GM23338 (cell line): ENCODE results near the gene ZNF267. TPM values are rescaled to one million over a fixed set of nuclear protein-coding genes. Genes with fewer than 3 reads are reported as not detected.

Source experiments
- ATAC-seq: fragments of 200-7000 bp; cut with Tn5 transposase; 3 replicates; pipeline ENCODE4 v1.9.1; 2020
- DNase-seq: peaks from one replicate; pipeline ENCODE4 v3.0.0-alpha.2; 2015; ENCODE audit warnings: low spot score
- H2AFZ ChIP-seq: fragments of 200-600 bp; sonication (generic); 2 replicates; pipeline ENCODE4 v1.8.0; 2016; ENCODE audit warnings: antibody characterized with exemption, mild to moderate bottlenecking, moderate library complexity
- H3F3A ChIP-seq: fragments of 200-600 bp; sonication (generic); replicated peaks from 2 replicates; pipeline ENCODE4 v1.8.0; 2017; ENCODE audit warnings: antibody characterized with exemption, mixed run types, low read depth
- H3K27ac ChIP-seq: fragments of 200-600 bp; sonication (generic); 2 replicates; pipeline ENCODE4 v1.6.1; 2016; ENCODE audit warnings: low read depth
- H3K27me3 ChIP-seq: fragments of 200-600 bp; sonication (generic); 2 replicates; pipeline ENCODE4 v1.8.0; 2016; ENCODE audit warnings: mild to moderate bottlenecking, mixed run types, moderate library complexity; ENCODE audit not compliant: insufficient read depth
- H3K36me3 ChIP-seq: fragments of 200-600 bp; sonication (generic); 2 replicates; pipeline ENCODE4 v1.8.0; 2016; ENCODE audit warnings: mild to moderate bottlenecking; ENCODE audit not compliant: insufficient read depth
- H3K4me1 ChIP-seq: fragments of 200-600 bp; sonication (generic); 2 replicates; pipeline ENCODE4 v1.8.0; 2016; ENCODE audit warnings: mild to moderate bottlenecking, moderate library complexity; ENCODE audit not compliant: insufficient read depth
- H3K4me2 ChIP-seq: fragments of 200-600 bp; sonication (generic); 2 replicates; pipeline ENCODE4 v1.7.1; 2017; ENCODE audit warnings: mixed run types
- H3K4me3 ChIP-seq: fragments of 200-600 bp; sonication (generic); 2 replicates; pipeline ENCODE4 v1.6.1; 2016; ENCODE audit warnings: mixed run types
- H3K79me2 ChIP-seq: fragments of 200-600 bp; sonication (generic); replicated peaks from 2 replicates; pipeline ENCODE4 v1.8.0; 2017; ENCODE audit warnings: mild to moderate bottlenecking; ENCODE audit not compliant: insufficient read depth
- H3K9me2 ChIP-seq: fragments of 200-600 bp; sonication (generic); 2 replicates; pipeline ENCODE4 v1.8.0; 2017; ENCODE audit not compliant: insufficient read depth
- H4K20me1 ChIP-seq: fragments of 200-600 bp; sonication (generic); replicated peaks from 2 replicates; pipeline ENCODE4 v1.8.0; 2017; ENCODE audit warnings: mild to moderate bottlenecking; ENCODE audit not compliant: insufficient read depth
- H3K27ac Mint-ChIP-seq: 2 replicates; pipeline ENCODE4 v1.8.0; 2020; ENCODE audit warnings: inconsistent platforms, mild to moderate bottlenecking, moderate library complexity, mixed read lengths
- H3K27me3 Mint-ChIP-seq: 3 replicates; pipeline ENCODE4 v1.8.0; 2022; ENCODE audit warnings: low read depth, mild to moderate bottlenecking, moderate library complexity, mixed read lengths, inconsistent platforms; ENCODE audit not compliant: insufficient read depth, poor library complexity
- H3K36me3 Mint-ChIP-seq: 3 replicates; pipeline ENCODE4 v1.8.0; 2021; ENCODE audit warnings: low read depth, mild to moderate bottlenecking, inconsistent platforms, moderate library complexity, mixed read lengths
- H3K4me1 Mint-ChIP-seq: 3 replicates; pipeline ENCODE4 v1.8.0; 2020; ENCODE audit warnings: mild to moderate bottlenecking, inconsistent platforms, mixed read lengths
- H3K4me3 Mint-ChIP-seq: 3 replicates; pipeline ENCODE4 v1.8.0; 2021; ENCODE audit warnings: moderate library complexity, mild to moderate bottlenecking, inconsistent platforms, mixed read lengths
- H3K9me3 Mint-ChIP-seq: 3 replicates; pipeline ENCODE4 v1.8.0; 2020; ENCODE audit warnings: moderate library complexity, mild to moderate bottlenecking, inconsistent platforms, mixed read lengths
- CREB1 ChIP-seq: fragments of 250-450 bp; sonication (Bioruptor Pico); IDR thresholded peaks from 2 replicates; pipeline ENCODE4 v1.5.0; 2020; ENCODE audit warnings: low read depth, mild to moderate bottlenecking, moderate library complexity
- CTCF ChIP-seq, 2 experiments: fragments of 200-600 bp in 1 of 2; sonication (generic) in 1 of 2; conservative IDR thresholded peaks; 2 replicates each; pipeline versions ENCODE4 v1.5.1 to v1.6.1; 2016 to 2017; ENCODE audit warnings: antibody characterized with exemption in 2 of 2, low read depth in 2 of 2, mild to moderate bottlenecking in 2 of 2, moderate library complexity in 1 of 2
- ETS1 ChIP-seq: IDR thresholded peaks from 2 replicates; pipeline ENCODE4 v1.6.1; 2016; ENCODE audit warnings: antibody characterized with exemption
- EZH2 ChIP-seq: fragments of 200-600 bp; sonication (generic); IDR thresholded peaks from one replicate; pipeline ENCODE4 v1.8.0; 2017; ENCODE audit warnings: antibody characterized with exemption, mild to moderate bottlenecking, low read depth; ENCODE audit not compliant: unreplicated experiment
- EZH2phosphoT487 ChIP-seq: fragments of 200-600 bp; sonication (generic); IDR thresholded peaks from one replicate; pipeline ENCODE4 v1.8.1; 2018; ENCODE audit warnings: antibody characterized with exemption; ENCODE audit not compliant: unreplicated experiment
- NANOG ChIP-seq: IDR thresholded peaks from 2 replicates; pipeline ENCODE4 v1.6.1; 2016; ENCODE audit warnings: antibody characterized with exemption, borderline replicate concordance
- POLR2AphosphoS5 ChIP-seq: IDR thresholded peaks from 2 replicates; pipeline ENCODE4 v1.6.1; 2016; ENCODE audit warnings: antibody characterized with exemption, low read depth
- REST ChIP-seq: IDR thresholded peaks from one replicate; pipeline ENCODE4 v1.6.1; 2018; ENCODE audit warnings: antibody characterized with exemption; ENCODE audit not compliant: unreplicated experiment
- STAT1 ChIP-seq: IDR thresholded peaks from one replicate; pipeline ENCODE4 v1.6.1; 2016; ENCODE audit warnings: antibody characterized with exemption; ENCODE audit not compliant: unreplicated experiment
- ZNF114 ChIP-seq: fragments of 250-450 bp; sonication (Bioruptor Pico); IDR thresholded peaks from 2 replicates; pipeline ENCODE4 v1.5.0; 2020; ENCODE audit warnings: mild to moderate bottlenecking, moderate library complexity
- ZNF462 ChIP-seq: fragments of 250-450 bp; sonication (Bioruptor Pico); IDR thresholded peaks from 2 replicates; pipeline ENCODE4 v1.5.0; 2020; ENCODE audit warnings: mild to moderate bottlenecking, moderate library complexity
- polyA plus RNA-seq: library from polyadenylated mRNA; unstranded; fragments of >200 nt; fragmentation: Nextera tagmentation; extraction: Ambion mirVana; gene quantifications from 2 replicates; pipeline ENCODE4 v1.2.1, GENCODE V29; 2016
- total RNA-seq: library from RNA; depleted of rRNA; stranded (reverse); fragments of >200 nt; shearing (Covaris generic); gene quantifications from 2 replicates; pipeline ENCODE4 v1.2.3, GENCODE V29; 2014

The ZNF267 gene
- total and polyA plus RNA-seq, 2 experiments from 2014 or later, result 13.8 to 31.7 TPM

GRCh38 chr16:31861455-31861854 lies 12.2 kb upstream of the ZNF267 start:
- H3K36me3 Mint-ChIP-seq, result peaks cover 2% of the 10 kb centered on the region; the same call in 1 of the 3 replicates
- H3K4me3 Mint-ChIP-seq, result no peak overlapping the region
- no peak overlapping the region for H3K4me2 ChIP-seq
- DNase-seq (no peak), ATAC-seq (no peak)
- H3K9me2 ChIP-seq, result no peaks in the 10 kb centered on the region
- H4K20me1 ChIP-seq, result no peaks in the 10 kb centered on the region
- no peak overlapping the region for H2AFZ ChIP-seq
- no peaks in the 10 kb centered on the region for H3K27me3 ChIP-seq
- no peaks in the 10 kb centered on the region for H3K79me2 ChIP-seq
- H3K4me1 Mint-ChIP-seq, result no peaks in the 10 kb centered on the region
- TF ChIP-seq ZNF462, result no peak
- no peak for TF ChIP-seq EZH2
- TF ChIP-seq CREB1 (CRISPR knock-in tag), result no peak
- TF ChIP-seq REST, result no peak
- TF ChIP-seq ETS1, result no peak
- no peak for TF ChIP-seq ZNF114 (CRISPR knock-in tag)
- no peak for TF ChIP-seq POLR2AphosphoS5
- no peak for TF ChIP-seq CTCF (conservative IDR thresholded peaks at IDR 0.05; ENCODE audit: low read depth in 2 of 2)
- no peak for TF ChIP-seq NANOG
- TF ChIP-seq EZH2phosphoT487, result no peak
- TF ChIP-seq STAT1, result no peak
- no peak overlapping the region for H3K27ac ChIP-seq
- H3K27ac Mint-ChIP-seq, result no peak overlapping the region
- H3K36me3 ChIP-seq, result no peaks in the 10 kb centered on the region
- peaks cover 87% of the 10 kb centered on the region for H3K9me3 Mint-ChIP-seq
- H3K4me3 ChIP-seq, result no peak overlapping the region
- H3K27me3 Mint-ChIP-seq, result peaks cover under 1% of the 10 kb centered on the region
- no peaks in the 10 kb centered on the region for H3F3A ChIP-seq
- no peaks in the 10 kb centered on the region for H3K4me1 ChIP-seq
